ENCODE data around the gene RIPK1.

DNA sequence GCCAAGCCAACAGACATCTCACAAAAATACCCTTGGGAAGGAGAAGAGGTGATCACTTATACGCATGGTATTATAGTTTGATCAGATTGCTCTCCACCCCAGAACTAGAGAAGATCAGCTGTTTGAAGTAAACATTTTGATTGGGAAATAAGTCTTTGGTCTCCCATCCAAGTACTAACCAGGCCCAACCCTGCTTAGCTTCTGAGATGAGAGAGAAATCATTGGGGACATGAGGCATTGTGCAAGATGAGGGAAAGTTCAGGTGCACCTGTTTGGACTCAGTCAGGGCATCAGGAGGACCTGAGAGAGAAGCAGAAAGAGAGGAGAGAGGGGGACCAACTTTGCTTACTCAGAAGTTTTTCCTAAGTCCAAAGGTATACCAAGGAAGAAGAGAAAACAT, 11.4 kb downstream of the RIPK1 start:
- TF ChIP-seq, protein P1, sequence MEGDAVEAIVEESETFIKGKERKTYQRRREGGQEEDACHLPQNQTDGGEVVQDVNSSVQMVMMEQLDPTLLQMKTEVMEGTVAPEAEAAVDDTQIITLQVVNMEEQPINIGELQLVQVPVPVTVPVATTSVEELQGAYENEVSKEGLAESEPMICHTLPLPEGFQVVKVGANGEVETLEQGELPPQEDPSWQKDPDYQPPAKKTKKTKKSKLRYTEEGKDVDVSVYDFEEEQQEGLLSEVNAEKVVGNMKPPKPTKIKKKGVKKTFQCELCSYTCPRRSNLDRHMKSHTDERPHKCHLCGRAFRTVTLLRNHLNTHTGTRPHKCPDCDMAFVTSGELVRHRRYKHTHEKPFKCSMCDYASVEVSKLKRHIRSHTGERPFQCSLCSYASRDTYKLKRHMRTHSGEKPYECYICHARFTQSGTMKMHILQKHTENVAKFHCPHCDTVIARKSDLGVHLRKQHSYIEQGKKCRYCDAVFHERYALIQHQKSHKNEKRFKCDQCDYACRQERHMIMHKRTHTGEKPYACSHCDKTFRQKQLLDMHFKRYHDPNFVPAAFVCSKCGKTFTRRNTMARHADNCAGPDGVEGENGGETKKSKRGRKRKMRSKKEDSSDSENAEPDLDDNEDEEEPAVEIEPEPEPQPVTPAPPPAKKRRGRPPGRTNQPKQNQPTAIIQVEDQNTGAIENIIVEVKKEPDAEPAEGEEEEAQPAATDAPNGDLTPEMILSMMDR (conservative IDR thresholded peaks at IDR 0.05), result no peak
- no peak for TF ChIP-seq ZFX (IDR thresholded peaks at IDR 0.05)

Data from C4-2B (cell line).